Liver (tissue), 9 donors: ENCODE results near the gene LINGO3. TPM values are rescaled to one million over a fixed set of nuclear protein-coding genes. Genes with fewer than 3 reads are reported as not detected.

ENCODE experiments used
- DNase-seq: peaks from one replicate; pipeline ENCODE4 v3.0.0-alpha.2; 2017; ENCODE audit warnings: low spot score
- H3K27ac ChIP-seq, 2 donors: one replicate each; pipeline ENCODE4 v1.7.0; 2013; ENCODE audit warnings: inconsistent platforms in 2 of 2, low read length in 2 of 2, control low read depth in 1 of 2, low read depth in 1 of 2, mild to moderate bottlenecking in 1 of 2
- H3K27me3 ChIP-seq, 4 donors: one replicate each; pipeline versions ENCODE4 v1.6.1 to v1.7.0; 2013; ENCODE audit warnings: low read length in 3 of 4, inconsistent platforms in 1 of 4, mild to moderate bottlenecking in 1 of 4, moderate library complexity in 1 of 4; ENCODE audit not compliant: control insufficient read depth in 4 of 4, insufficient read depth in 4 of 4
- H3K36me3 ChIP-seq, 4 donors: one replicate each; pipeline versions ENCODE4 v1.6.1 to v1.7.0; 2013; ENCODE audit warnings: low read length in 3 of 4, mild to moderate bottlenecking in 3 of 4, low read depth in 1 of 4, moderate library complexity in 1 of 4; ENCODE audit not compliant: control insufficient read depth in 4 of 4, insufficient read depth in 3 of 4
- H3K4me1 ChIP-seq, 4 donors: one replicate each; pipeline versions ENCODE4 v1.6.1 to v1.7.0; 2013; ENCODE audit warnings: low read length in 3 of 4, mild to moderate bottlenecking in 3 of 4, moderate library complexity in 1 of 4; ENCODE audit not compliant: control insufficient read depth in 4 of 4, insufficient read depth in 4 of 4
- H3K4me3 ChIP-seq, 3 donors: one replicate each; pipeline versions ENCODE4 v1.6.1 to v1.7.0; 2013; ENCODE audit warnings: low read length in 3 of 3, control low read depth in 1 of 3, low read depth in 1 of 3, mild to moderate bottlenecking in 1 of 3
- H3K9ac ChIP-seq, 2 donors: one replicate each; pipeline ENCODE4 v1.7.0; 2013; ENCODE audit warnings: low read length in 2 of 2, mild to moderate bottlenecking in 2 of 2, moderate library complexity in 2 of 2, control low read depth in 1 of 2, low read depth in 1 of 2
- H3K9me3 ChIP-seq, 4 donors: one replicate each; pipeline versions ENCODE4 v1.6.1 to v1.7.0; 2013; ENCODE audit warnings: low read length in 3 of 4; ENCODE audit not compliant: control insufficient read depth in 4 of 4
- ATF3 ChIP-seq: IDR thresholded peaks from 2 replicates; pipeline ENCODE4 v1.6.1; 2016; ENCODE audit warnings: antibody characterized with exemption
- GABPA ChIP-seq, 2 donors: IDR thresholded peaks in 1 of 2; conservative IDR thresholded peaks in 1 of 2; 2 replicates each; pipeline ENCODE4 v1.6.1; 2016; ENCODE audit warnings: antibody characterized with exemption in 2 of 2, mild to moderate bottlenecking in 1 of 2, moderate library complexity in 1 of 2
- HNF4A ChIP-seq, 2 donors: conservative IDR thresholded peaks; 2 replicates each; pipeline ENCODE4 v1.6.1; 2016; ENCODE audit warnings: antibody characterized with exemption in 2 of 2, mild to moderate bottlenecking in 2 of 2
- HNF4G ChIP-seq: IDR thresholded peaks from 2 replicates; pipeline ENCODE4 v1.6.1; 2016; ENCODE audit warnings: antibody characterized with exemption
- JUND ChIP-seq, 2 donors: IDR thresholded peaks; 2 replicates each; pipeline ENCODE4 v1.6.1; 2016; ENCODE audit warnings: antibody characterized with exemption in 2 of 2
- RAD21 ChIP-seq, 2 donors: IDR thresholded peaks; 2 replicates each; pipeline ENCODE4 v1.6.1; 2016; ENCODE audit warnings: antibody characterized with exemption in 2 of 2, mild to moderate bottlenecking in 2 of 2
- REST ChIP-seq: IDR thresholded peaks from 2 replicates; pipeline ENCODE4 v1.6.1; 2016; ENCODE audit warnings: antibody characterized with exemption, mild to moderate bottlenecking
- SP1 ChIP-seq: IDR thresholded peaks from 2 replicates; pipeline ENCODE4 v1.6.1; 2018; ENCODE audit warnings: antibody characterized with exemption, mild to moderate bottlenecking
- ZBTB33 ChIP-seq: IDR thresholded peaks from 2 replicates; pipeline ENCODE4 v1.6.1; 2016; ENCODE audit warnings: antibody characterized with exemption
- WGBS: extraction: QIAGEN DNeasy Blood & Tissue Kit; methylation state at CpG from one replicate; pipeline ENCODE4 v1.1.7; 2013; 5-methylcytosine and 5-hydroxymethylcytosine counted together
- polyA plus RNA-seq, 2 donors: library from polyadenylated mRNA; stranded (reverse) in 1 of 2; unstranded in 1 of 2; fragments of 200-250 nt in 1 of 2; fragments of >200 nt in 1 of 2; fragmentation: Nextera tagmentation in 1 of 2; extraction: Ambion mirVana in 1 of 2; gene quantifications; one replicate each; pipeline versions ENCODE4 v1.2.1 to v1.2.3, GENCODE V29; 2013 to 2015
- total RNA-seq, 2 donors: library from RNA; depleted of rRNA; stranded (reverse); fragments of >200 nt; gene quantifications; one replicate each; pipeline ENCODE4 v1.2.3, GENCODE V29; 2014
- donor health status: healthy.
- donor health status: healthy.
- donor health status: healthy.
- donor health status: healthy.
- donor health status: healthy.

Gene LINGO3
- total and polyA plus RNA-seq, 4 donors: 0.02 to 0.08 (median 0.07) TPM

- H3K9me3 ChIP-seq: no peaks in the 10 kb centered on the region
- no peak for DNase-seq
- WGBS: 82% methylated on average over 3 of the region's 3 CpGs
- H3K4me1 ChIP-seq: peaks cover 3 to 9% (median 5%) of the 10 kb centered on the region in 4 donors
- H3K36me3 ChIP-seq: peaks cover 0 to 10% (median under 1%) of the 10 kb centered on the region in 4 donors
- no peak overlapping the region for H3K9ac ChIP-seq
- H3K4me3 ChIP-seq: no peak overlapping the region
- no peaks in the 10 kb centered on the region for H3K27me3 ChIP-seq
- no peak overlapping the region for H3K27ac ChIP-seq
- TF ChIP-seq ZBTB33 (no peak), REST (no peak), SP1 (no peak), RAD21 (IDR thresholded peaks at IDR 0.05) (no peak)
Measured at GRCh38 chr19:2335848-2336247, 27.9 kb upstream of the LINGO3 start.

- WGBS: 97% methylated on average over 26 of the region's 26 CpGs
- H3K36me3 ChIP-seq: peaks cover 0 to 10% (median under 1%) of the 10 kb centered on the region in 4 donors
- TF ChIP-seq GABPA (IDR thresholded peaks at IDR 0.05 in 1 of 2, conservative IDR thresholded peaks at IDR 0.05 in 1 of 2) (no peak), REST (no peak), HNF4A (conservative IDR thresholded peaks at IDR 0.05) (no peak), HNF4G (no peak), ATF3 (no peak), JUND (IDR thresholded peaks at IDR 0.05) (no peak), ZBTB33 (no peak)
- no peaks in the 10 kb centered on the region for H3K27me3 ChIP-seq
- H3K4me3 ChIP-seq: no peak overlapping the region
- no peak overlapping the region for H3K27ac ChIP-seq
- H3K9me3 ChIP-seq: no peaks in the 10 kb centered on the region
- H3K9ac ChIP-seq: no peak overlapping the region
- DNase-seq: no peak
- peaks cover 7 to 16% (median 10%) of the 10 kb centered on the region in 4 donors for H3K4me1 ChIP-seq
Measured at GRCh38 chr19:2334986-2335846, 27.3 kb upstream of the LINGO3 start.
